Stimulated activated CD4-positive, alpha-beta T cell treated with anti-CD3 and anti-CD28 coated beads, Interleukin-1b, Interleukin-23, amount 100 ng/mL, for 1 hour (primary cell): Measurements from ENCODE around the gene WFDC1.
"Not testable (repeated sequence)": the region's sequence is repeated elsewhere in the genome, so short reads cannot be mapped to it uniquely, and the experiment has no call there.

ENCODE experiments used
- DNase-seq, 2 donors: peaks; one replicate each; pipeline ENCODE4 v3.0.0-alpha.2; 2020; ENCODE audit warnings: low read depth in 2 of 2

The WFDC1 gene

DNA sequence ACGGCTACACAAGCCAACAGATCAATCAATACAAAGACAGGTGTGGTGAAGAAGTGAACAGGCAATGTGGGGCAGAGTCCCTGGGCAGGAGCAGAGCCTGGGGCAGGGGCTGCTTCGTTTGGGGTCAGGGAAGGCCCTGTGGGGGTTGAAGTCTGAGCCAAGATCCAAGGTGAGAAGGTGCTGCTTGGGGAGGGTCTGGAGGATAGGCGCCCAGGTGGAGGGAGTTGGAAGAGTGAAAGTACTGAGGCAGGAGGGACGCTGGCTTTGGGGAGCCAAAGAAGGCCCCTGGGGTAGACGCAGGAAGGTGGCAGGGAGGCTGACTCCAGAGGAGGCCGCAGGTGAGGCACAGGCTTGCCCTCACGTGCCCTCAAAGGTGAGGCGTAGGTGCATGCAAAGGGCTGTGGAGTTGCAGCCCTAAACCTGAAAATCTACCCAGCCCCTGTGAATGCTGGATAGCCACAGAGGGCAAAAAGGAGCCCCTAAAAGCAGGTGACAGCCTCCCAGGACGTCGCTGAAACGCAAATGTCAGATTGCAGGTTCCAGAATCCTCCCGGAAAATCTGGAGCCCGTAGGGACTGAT is 33.3 kb downstream of the WFDC1 start:
- no peak for DNase-seq

DNA sequence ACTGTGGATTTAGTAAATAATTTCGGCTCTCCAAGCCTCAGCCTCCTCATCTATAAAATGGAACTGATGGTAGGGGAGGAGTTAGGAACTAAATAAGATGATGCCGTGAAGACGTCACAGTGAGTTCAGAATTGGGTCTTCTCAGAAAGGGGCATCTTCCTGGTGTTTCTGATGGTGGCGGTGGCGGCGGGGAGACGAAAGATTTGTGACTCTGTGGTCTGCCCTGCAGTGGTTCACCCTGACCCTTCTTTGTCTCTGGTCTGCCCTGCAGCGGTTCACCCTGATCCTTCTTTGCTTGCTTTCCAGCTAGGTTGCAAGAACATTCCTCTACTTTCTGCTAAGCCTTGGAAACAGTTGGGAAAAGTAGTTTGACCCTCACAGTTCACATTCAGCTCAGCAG is 34.3 kb downstream of the WFDC1 start:
- no peak for DNase-seq

DNA sequence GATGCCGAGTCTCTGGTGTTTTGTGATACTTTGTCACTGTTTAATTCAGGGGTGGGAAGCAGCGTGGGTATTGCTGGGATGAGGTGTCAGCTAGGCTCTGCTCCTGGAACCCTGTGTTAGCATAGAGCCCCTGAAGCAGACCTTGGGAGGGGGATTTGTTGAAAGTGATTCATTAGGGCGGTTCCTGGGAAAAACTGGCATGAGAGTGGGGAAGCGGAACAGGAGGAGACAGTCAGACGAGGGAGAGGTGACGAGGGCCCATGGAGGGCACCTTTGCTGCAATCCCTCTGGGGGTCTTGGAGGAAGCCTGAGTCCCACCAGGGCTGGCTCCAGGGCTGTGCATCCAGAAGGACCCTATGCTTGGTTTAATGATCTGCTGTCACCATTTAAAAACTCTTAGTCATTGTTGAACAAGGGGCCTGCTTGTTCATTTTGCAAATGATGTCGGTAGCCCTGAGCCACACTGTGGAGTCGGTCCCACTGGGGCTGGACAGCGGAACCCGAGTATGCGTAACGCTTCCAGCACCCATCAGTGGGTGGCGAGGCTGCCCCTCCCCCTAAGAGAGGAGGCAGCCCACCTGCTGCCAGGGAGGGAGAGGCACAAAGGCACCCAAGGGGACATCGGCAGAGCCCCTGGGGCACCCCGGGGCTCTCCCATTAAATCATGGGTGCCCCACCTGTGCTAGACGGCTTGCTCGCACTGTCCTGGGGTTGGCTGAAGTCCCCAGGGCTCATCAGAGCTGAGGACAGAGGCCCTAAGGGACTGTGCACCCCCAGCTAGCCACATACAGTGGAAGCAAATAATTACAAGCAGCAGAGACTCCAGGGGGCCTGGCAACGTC is 35.4 kb downstream of the WFDC1 start:
- DNase-seq, result no peak

DNA sequence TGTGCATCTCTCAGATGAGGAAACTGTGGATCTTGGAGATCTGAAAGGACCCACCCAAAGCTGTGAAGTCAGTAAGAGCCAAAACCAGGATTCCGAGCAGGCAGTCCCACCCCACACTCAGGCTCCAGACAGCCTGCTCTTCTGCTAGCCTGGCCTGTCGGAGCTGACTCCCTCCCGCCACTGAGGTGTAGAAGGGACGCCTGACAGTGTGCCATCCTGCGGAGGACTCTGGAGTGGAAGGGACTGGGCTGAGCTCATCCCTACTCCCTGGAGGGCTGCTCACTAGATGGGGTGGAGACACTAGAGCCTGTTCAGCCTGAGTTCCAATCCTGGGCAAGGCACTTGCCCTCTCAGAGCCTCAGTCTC is 36.0 kb downstream of the WFDC1 start:
- DNase-seq, result no peak

DNA sequence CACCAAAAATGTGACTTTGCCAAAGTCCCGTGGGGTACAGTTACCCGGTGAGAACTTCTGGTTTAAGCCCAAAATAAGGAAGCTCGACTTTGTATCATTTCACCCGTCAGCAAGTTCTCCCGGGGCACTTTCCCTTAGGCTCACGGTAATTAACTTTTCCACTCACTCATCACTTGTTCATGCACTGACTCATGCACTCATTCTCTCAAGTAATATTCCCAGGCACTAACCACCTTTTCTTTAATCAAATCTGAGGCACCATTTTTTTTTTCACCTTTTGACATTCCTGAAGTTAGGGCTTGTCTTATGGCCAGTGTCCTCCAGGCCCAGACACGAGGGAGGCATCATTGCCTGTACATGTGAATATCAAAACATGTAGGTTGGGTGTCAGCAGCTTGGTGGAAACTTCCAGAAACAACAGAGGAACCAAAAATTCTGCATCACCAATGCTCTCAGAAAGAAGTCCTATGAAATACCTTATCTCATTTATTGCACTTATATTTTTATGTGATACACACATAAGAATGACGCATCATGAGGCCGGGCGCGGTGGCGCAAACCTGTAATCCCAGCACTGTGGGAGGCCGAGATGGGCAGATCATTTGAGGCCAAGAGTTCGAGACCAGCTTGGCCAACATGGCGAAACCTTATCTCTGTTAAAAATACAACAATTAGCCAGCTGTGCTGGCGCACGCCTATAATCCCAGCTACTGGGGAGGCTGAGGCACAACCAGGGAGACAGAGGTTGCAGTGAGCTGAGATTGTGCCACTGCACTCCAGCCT is 37.5 kb downstream of the WFDC1 start:
- DNase-seq, result no peak

DNA sequence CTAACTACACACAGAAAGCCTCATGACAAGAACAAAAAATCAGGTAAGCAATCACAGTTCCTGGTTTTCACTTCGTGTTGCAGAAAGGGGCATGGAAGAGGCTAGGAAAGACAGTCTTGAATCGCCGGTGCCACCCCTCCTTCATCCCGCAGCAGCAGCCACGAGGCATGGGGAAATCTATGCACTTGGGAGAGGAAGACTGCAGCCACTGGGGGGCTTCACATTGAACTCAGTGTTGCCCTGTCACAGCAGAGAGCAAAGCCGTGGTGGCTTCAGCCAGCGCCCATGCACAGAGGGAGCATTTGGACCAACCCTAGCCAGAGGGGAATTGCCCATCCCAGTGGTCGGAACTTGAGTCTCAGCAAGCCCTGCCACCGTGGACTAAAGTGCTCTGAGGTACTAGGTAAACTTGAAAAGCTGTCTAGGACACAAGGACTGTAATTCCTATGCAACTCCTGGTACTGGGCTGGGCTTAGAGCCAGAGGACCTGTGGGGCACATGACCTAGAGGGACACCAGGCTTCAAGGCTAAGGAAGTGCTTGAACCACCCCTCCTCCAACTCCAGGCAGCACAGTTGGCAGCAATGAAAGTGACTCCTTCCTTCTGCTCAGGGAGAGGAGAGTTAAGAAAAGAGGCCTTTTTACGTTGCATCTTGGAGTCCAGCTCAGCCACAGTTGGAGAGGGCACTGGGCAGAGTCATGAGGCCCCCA is 38.5 kb downstream of the WFDC1 start:
- no peak for DNase-seq

DNA sequence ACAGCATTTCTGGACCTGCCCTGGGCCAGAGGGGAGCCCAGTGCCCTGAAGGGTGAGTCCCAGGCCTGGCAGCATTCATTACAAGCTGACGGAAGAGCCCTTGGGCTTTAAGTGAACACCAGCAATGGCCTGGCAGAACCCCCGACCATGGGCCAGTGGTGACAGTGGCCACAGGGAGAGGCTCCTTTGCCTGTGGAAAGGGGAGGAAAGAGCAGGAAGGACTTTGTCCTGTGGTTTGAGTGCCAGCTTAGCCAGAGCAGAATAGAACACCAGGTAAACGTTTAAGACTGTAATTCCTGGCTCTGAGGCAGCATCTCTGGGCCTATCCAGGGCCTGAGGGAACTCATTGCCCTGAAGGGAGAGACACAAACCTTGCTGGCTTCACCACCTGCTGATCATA is 39.4 kb downstream of the WFDC1 start:
- no peak for DNase-seq

DNA sequence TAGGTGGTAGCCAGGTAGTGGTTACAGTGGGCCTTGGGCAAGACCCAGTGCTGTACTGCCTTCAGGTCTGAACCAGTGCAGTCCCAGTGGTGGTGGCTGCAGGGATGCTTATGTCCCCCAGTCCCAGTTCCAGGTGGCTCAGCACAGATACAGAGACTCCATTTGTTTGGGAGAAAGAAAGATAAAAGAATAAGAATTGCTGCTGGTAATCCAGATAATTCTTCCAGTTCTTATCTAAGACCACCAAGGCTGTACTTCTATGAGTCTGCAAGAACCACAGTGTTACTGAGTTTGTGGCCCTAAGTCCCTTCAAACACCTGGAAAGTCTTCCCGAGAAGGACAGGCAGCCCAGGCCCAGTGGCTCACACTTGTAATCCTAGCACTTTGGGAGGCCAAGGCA is 39.8 kb downstream of the WFDC1 start:
- DNase-seq, result no peak

DNA sequence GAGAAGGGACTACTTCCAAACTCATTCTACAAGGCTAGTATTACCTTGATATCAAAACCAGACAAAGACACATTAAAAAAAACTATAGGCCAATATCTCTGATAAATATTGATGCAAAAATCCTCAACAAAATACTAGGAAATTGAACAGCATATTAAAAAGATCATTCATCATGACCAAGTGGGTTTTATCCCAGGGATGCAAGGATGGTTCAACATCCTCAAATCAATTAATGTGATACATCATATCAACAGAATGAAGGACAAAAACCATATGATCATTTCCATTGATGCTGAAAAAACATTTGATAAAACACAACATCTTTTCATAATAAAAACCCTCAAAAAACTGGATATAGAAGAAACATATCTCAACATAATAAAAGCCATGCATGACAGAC is 42.6 kb downstream of the WFDC1 start:
- not testable (repeated sequence) for DNase-seq

DNA sequence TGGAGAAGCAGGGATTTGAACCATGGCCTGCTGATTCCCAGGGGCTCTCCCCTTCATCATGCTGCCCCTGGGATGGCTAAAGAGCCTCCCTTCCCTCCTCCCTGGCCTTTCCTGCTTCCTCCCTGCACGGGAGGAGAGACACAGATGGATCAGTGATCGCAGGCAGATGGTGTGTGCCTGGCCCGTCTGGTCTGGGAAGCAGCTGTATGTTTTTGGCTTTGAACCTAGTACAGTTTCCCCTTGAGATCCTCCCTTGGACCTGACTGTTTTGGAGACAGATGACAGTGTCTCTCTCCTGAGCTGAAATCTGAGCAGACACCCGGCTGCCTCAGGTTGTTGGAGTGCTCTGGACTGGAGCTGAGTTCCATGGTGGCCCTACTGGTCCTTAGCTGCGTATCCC is 44.6 kb downstream of the WFDC1 start:
- DNase-seq, result no peak

DNA sequence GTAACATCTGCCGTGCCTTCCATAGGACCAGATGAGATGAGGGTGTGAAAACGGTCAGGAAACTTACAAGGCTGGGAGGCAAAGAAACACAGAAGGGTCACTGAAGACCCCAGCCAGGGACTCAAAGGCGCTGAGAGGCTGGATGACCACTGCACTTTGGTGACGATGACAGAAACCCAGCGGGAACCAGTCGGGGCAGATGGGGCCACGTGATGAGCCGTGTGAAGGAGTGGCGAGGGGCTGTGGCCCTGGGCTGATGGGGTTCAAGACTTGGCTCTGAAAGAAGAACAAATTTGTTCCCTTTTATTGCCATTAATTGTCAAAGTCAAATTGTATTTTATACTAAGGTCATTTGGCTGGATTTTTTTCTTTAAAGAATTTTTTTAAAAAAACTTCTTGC is 45.1 kb downstream of the WFDC1 start:
- DNase-seq, result no peak

DNA sequence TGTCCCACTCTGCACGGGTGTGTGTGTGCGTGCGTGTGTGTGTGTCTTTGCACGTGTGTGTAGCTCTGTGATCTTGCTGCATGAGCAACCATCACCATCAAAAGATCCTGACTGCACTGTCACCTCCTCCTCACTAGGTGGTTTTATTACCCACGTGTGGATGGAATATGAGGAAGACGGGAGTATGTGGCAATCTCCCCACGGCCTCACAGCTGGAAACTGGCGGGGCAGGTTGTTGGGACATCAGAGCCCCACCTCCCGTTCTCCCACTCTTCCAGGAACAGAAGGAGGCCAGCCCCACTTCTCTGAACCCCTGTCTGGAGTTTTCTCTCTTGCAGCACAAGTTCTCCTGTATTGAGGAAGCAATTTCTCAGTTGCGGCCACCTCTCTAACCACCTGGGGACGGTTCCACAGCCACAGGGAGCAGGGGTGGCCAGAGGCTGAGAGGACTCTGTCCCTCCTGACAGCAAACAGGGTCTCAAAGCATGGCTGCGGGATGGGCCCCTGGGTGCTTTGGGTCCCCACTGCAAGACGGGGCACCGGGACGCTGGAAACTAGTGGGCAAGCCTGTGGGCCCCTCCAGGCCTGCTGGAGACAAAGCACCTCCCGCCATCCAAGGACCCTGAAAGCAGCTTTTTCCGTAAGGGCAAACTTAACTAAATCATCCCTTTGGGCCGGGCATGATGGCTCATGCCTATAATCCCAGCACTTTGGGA is 45.8 kb downstream of the WFDC1 start:
- DNase-seq, result no peak

DNA sequence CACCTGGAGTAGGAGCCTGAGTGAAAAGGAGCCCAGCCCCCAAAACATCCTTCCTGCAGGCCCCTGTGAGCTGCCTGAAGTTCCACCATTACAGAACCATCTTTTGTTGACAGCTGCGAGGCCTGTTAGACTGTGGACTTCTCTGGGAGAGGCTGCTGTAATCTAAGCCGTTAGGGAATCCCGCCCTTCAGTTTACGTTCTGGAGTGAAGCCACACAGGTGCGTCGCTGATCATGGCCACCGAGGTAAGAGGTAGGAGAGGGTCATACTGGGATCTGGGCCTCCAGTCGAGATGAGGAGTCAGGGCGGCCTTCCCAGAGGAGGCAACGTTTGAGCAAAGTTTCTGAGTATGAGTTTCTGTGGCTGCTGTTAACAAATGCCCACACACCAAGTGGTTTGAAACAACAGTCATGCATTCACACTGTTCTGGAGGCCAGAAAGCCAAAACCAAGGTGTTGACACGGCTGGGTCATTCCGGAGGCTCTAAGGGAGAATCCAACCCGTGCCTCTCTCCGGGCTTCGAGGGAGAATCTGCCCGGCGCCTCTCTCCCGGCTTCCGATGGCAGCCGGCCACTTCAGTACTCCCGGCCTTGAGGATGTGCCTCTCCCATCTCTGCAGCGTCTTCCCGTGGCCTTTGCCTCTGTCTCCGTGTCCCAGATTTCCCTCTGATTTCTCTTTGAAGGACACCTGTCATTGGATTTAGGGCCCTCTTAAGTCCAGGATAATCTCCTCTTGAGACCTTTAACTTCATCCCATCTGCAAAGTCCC is 47.0 kb downstream of the WFDC1 start:
- no peak for DNase-seq

DNA sequence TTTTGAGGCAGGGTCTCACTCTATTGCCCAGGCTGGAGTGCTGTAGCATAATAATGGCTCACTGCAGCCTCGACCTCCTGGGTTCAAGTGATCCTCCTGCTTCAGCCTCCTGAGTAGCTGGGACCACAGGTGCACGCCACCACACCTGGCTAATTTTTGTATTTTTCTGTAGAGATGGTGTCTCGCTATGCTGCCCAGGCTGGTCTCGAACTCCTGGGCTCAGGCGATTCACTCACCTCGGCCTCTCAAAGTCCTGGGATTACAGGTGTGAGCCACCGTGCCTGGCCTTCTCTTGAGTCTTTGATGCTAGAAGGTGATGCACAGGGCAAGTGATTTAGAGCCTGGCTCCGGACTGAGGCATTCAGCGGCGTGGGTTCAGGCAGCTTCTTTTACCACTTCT is 49.1 kb downstream of the WFDC1 start:
- DNase-seq, result not testable (repeated sequence)

DNA sequence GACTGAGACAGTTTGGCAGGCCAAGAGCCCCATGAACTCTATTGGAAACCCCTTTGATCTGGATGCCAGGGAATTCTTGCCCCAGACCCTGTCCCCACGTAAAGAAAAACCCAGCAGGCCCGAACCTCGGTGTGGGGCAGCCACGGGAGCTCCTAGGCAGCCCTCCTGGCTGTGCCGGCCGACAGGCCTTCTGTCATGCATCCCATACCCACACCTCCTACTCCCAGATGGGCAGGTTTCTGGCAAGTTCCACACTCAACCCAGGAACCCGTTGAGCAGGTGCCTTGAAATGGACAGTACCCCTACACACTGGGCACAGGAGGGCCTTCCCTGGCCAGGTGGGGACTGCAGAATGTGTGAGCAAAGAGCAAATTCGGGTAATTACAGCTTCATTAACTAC is 50.1 kb downstream of the WFDC1 start:
- no peak for DNase-seq

DNA sequence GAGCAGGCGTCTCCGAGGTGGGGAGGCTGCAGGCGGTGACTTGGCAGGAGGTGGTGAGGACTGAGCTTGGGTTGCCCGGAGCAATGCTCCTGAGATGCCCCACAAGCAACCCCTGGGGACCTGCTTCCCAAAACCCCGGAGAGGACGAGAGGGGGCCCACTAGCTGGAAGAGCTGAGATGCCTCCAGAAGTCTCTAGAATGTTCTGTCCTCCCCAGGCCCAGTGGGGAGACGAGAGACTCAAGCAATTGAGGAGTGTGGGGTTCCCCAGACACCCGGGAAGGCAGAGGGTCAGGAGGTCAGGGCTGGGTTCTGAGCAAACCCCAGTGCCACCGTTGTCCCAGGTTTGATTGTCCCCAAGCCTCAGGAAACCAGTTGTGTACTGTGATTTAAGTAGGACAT is 52.5 kb downstream of the WFDC1 start:
- no peak for DNase-seq

DNA sequence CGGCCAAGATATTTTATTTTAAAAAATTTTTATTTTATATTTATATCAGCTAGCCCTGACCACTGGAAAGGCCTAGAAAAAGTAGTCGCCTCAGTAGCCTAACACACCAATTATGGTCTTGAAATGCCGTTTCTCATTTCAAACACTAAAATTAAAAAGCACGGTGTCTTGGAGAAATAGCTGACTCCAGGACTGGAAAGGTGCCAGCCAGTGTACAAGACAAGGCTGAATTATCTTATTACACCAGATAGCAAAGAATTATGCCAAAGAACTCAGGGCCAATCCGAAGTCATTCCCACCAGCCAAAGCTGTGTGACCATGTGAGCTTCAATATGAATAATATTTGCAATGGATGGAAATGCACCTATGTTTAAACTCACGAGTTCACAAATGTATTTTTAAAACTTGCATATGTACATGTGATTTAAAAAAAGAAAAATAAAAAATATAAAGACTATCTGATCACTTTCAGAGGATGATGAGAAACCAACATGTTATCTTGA is 53.8 kb downstream of the WFDC1 start:
- DNase-seq, result no peak

DNA sequence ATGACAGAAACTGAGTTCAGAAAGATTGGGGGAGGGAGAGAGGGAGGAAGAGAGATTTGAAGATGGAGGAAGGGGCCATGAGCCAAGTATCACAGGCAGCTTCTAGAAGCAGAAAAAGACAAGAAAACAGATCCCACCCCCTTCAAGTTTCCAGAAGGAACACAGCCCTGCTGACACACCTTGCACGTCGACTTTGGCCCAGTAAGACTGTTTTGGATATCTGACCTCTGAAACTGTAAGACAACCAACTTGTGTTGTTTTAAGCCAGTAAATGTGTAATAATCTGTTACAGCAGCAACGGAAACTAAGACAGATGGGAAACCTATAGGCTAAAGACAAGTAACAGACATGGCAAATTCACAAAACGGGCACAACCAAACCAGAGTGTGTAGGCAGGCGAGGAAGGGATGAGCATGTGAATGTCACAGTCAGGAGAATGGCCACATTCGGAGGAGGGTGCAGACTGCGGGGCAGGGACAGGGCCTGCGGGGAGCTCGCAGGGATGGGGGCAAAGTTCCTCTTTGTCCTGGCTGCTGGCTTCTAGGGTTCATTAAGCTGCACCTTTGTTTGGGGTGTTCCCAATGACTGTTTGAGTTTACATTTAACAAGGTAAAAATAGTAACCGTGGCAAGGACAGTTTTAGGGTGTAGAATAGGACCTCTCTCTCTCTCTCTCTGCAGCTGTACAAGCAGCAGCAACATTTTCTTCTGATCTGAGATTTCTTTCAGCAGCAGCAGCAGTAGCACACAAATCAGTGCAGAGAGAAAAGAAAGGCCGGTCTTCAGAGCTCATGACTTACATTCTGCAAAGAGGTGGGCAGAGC is 55.4 kb downstream of the WFDC1 start:
- DNase-seq, result no peak

DNA sequence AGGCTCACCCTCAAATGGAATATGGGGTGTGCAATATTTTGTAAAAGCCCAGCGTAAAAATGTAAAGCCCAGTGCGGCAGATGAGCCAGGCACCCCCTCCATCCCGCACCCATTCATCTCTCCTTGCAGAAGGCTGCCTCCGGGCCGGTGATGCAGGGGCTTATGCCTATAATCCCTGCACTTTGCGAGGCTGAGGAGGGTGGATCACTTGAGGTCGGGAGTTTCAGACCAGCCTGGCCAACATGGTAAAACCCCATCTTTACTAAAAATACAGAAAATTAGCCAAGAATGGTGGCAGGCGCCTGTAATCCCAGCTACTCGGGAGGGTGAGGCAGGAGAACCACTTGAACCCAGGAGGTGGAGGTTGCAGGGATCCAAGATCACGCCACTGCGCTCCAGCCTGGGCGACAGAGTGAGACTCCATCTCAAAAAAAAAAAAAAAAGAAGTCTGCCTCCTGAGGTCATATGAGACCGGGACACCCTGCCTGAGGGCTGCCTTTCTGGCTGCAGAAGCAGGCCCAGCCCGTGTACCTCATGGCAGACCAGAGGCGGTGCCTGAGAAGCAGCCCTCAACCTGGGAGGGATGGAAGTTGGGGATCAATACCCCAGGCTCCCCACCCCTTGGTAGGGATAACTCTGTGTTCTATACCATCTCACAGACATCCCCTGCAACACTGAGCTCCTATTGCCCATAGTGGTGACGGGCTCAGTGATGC is 56.2 kb downstream of the WFDC1 start:
- no peak for DNase-seq
